ENCODE measurements around the gene TMPRSS4.

Gene TMPRSS4

DNA sequence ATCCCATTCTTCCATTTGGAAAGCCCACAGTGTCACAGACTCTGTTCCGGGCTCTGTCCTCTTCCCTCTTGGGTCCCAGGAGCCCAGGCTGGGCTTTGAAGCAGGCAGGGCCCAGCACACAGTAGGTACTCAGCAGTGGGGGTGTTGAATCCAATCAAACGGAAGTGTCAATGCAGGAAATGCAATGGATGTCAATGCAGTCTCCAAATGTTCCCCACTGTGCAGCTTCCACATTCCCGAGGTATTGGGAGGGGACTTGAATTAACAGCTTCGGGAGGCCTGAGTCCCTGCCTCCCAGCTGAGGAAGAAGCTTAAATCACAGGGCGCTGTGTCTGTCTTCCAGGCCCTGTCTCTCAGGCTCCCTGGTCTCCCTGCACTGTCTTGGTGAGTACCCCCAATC lies 31.6 kb downstream of the TMPRSS4 start:
- no peak for DNase-seq

DNA sequence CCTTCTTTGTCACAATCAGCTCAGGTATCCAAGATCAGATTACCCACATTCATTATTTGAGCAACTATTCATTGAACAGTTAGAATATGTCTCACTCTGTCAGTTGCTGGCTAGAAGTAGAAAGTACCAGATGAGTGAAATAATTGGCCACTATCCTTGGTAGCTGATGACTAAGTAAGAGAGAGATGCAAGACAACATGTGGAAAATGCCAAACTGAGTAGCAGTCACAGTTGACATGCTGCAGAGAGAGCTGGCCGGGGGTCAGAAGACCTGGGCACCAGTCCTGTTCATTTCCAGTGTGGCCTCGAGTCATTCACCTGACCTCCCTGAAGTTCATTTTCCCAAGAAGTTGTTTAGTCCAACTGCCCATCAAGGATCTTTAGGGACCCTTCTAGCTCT lies 32.4 kb downstream of the TMPRSS4 start:
- DNase-seq: no peak

- DNase-seq: no peak
Observed at GRCh38 chr11:118111019-118111743, 34.3 kb downstream of the TMPRSS4 start.

DNA sequence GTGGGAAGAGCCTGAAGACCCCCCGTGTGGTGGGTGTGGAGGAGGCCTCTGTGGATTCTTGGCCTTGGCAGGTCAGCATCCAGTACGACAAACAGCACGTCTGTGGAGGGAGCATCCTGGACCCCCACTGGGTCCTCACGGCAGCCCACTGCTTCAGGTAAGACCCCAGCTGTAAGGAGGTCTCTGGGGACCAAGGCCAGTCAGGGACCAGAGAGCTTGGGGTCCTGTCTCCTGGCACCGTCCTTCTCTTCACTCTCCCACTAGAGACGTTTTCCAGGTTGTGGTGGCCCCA lies 34.8 kb downstream of the TMPRSS4 start:
- no peak for DNase-seq

DNA sequence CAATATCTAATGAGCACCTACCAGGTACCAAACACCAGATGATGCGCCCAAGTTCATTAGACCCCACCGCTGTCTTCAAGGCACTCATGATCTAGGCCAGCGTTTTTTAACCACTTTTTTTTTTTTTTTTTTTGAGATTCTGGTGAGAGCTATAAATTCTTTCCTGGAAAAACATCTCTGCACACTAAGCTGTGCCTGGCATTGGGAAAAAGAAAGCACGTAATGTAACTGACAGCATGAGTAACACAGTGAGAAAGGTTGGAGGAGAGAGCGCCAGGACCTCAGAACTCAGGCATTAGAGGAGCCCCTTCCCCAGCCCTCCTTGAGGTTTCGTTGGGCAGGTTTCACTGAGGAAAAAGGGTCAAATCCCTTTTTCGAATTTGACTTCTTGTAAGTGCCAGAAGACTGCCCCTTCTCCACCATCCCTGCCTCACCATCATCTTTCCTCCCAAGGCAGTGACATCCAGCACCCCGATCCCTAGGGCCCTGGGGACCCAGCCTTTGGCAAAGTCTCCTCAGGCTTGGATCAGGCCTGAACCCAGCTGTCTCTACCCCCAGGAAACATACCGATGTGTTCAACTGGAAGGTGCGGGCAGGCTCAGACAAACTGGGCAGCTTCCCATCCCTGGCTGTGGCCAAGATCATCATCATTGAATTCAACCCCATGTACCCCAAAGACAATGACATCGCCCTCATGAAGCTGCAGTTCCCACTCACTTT lies 36.0 kb downstream of the TMPRSS4 start:
- DNase-seq: no peak

- DNase-seq: no peak
Observed at GRCh38 chr11:118114266-118114665, 37.4 kb downstream of the TMPRSS4 start.

DNA sequence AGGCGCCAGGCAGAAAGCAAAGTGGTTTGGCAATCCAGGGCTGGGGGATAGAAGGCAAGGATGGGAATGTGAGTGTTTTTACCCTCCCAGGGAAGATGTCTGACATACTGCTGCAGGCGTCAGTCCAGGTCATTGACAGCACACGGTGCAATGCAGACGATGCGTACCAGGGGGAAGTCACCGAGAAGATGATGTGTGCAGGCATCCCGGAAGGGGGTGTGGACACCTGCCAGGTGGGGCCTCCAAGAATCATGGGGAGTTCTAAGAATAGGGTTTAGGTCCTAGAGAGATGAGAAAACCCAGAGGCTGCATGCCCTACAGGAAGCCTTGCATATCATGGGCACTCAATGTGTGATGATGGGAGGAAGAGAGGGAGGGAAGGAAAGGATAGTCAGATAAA lies 38.2 kb downstream of the TMPRSS4 start:
- no peak for DNase-seq

- DNase-seq: no peak
Observed at GRCh38 chr11:118117790-118118601, 41.1 kb downstream of the TMPRSS4 start.

DNA sequence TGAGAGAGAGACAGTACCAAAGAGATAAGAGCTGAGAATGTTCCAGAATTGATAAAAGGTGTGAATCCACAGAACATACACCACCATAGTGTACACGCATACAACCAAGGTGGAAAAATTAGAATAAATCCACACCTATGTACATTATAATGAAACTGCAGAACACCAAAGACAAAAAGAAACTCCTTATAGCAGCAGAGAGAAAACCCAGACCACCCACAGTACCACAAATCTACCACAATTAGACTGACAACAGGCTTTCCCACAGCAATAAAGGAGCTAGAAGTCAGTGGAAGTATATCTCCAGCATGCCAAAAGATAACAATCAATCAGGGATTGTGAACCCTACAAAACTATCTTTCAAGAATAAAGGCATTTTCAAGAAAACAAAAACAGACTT lies 43.9 kb downstream of the TMPRSS4 start:
- DNase-seq: no peak

DNA sequence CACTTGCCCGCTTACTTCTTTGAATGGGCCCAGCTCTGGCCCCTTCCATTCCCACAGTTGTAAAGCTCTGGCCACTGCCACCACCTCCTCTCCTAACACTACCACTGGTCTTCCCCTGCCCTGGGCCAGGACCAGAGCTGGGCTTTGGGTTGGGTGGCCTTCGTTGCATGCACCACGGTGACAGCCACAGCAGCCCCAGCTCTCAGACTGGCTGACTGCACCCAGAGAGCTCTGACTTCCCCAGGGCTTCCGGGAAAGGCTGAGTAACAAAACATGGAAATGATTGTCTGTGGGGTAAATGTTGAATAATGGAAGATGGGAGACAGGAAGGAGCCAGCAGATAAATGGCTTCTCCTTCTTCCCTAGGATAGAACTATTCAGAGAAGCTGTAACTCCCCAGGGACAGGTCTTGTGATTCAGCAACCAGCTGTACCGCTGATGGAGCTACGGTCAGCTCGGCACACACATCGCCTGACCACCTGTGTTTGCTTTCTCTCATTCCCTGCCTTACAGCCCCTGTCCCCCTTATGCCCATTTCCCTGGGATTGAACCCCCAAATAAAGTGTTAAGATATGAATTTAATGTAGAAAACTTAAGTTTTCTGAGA lies 48.2 kb downstream of the TMPRSS4 start:
- no peak for DNase-seq

GRCh38 chr11:118126082-118126838 lies 49.4 kb downstream of the TMPRSS4 start:
- DNase-seq: no peak

DNA sequence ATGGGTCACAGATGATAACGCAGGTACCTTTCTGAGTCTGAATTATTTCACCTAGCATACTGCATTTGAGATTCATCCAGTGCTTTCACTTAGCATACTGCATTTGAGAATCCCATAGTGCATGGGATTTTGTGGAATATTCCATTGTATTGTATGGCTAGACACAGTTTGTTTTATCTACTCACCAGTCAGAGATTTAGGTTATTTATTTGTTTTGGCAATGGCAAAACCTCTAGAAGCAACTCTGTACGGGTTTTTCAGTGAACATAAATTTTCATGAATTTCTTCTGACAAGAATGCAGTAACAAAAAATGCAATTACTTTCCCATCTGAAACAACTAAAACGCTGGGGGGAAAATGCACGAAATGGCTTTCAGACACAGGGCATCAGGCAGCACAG lies 51.4 kb downstream of the TMPRSS4 start:
- no peak for DNase-seq

DNA sequence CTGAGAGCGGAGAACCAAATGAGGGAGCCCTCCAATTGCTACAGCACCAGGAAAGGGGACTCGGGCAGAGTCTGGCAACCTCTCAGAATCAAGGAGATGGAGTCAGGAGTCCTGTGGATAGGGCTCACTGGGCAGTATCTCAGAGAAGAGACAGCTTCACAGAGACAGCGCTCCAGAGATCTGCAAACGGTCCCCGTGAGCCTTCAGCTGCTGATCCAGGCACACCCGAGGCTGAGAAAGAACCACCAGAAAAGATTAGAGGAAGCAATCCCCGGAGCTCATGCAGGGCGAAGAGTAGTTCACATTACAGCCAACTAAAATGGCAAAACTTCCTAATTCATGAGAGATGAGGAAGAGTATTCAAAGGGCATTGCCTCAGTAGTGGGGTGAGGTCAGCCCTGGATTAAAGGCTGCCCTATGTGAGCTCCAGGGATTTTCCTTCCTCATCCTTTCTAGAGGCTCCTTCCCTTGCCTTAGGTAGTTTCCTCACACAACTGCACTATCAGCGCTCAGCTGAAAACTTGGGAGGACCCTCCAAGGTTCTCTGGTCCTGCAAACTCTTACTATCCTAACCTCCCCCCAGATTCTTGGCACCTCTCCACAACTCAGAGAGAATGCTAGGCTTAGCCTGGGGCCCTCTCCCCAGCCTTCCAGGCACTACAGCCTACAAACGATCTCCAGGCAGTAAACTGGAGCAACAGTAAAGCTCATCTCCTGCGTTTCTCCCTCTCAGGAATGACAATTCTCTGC lies 52.0 kb downstream of the TMPRSS4 start:
- DNase-seq: no peak

DNA sequence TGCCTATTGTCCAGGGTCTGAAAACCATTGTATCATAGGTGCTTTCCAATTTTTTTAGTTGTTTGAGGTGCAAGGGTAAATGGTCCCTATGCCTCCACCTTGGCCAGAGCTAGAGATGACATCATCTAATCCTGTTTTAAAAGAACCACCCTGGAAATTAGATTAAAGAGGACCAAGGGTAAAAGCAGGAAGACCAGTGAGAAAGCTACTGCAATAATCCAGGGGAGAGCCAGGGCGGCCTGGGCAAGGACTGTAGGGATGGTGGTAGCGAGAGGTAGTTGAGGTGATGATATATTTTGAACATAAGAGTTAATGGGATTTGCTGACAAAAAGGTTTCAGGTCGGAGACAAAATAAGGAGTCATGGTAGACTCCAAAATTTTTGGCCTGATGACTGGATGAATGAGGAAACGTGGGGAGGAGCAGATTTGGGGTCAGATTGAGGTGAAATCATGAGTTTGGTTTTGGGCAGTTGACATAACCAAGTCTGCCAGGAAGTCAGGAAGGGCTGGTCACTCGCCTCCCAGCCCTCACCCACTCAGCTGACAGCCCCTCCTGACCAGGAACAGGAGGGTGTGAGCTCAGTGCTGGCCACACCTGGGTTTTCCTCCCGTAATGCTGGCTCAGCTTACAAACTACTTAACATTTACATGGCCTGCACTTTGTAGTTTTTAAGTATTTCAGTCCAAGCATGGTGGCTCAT lies 52.7 kb downstream of the TMPRSS4 start:
- DNase-seq: no peak

- DNase-seq: no peak
Observed at GRCh38 chr11:118132385-118133151, 55.7 kb downstream of the TMPRSS4 start.

GRCh38 chr11:118133816-118134215 lies 56.9 kb downstream of the TMPRSS4 start:
- no peak for DNase-seq

GRCh38 chr11:118135051-118135795 lies 58.3 kb downstream of the TMPRSS4 start:
- no peak for DNase-seq

DNA sequence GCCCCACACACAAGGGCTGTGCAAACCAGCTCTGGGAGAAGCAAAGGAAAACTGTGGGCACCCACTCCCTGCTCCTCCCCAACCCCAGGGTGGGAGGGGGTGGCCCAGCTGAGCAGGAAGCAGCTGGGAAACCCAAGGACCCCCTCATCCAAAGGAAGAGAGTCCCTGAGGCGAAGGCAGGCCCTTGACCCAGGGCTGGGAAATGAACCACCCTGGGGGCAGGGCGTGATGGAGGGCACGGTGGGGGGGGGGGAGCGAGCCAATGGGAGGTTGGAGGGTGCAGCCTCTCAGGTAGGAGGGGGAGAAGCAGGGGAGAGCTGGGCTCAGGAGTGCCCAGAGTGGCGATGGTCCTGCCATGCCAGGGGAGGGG lies 58.9 kb downstream of the TMPRSS4 start:
- DNase-seq: no peak

DNA sequence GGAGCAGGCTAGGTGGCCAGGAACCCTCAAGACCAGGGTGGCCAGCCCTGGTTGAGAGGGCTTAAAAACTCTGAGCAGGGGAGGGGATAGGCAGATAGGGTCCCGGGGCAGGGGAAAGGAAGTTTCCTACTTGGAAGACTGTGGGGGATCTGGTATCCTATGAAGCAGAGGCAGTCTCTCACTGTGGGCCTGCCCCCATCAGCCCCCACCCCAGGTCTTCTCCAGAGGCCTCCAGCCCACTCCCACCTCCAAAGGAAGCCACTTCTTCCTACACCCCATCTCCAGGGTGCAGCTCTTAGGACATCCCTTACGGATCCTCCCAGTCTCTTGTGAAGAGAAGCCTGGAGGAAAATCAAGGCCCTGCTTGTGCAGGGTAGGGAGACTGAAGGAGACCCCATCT lies 59.5 kb downstream of the TMPRSS4 start:
- DNase-seq: no peak

- DNase-seq: no peak
Observed at GRCh38 chr11:118136801-118137200, 59.9 kb downstream of the TMPRSS4 start.
